Measurements from ENCODE around the gene SCNN1A. TPM values are rescaled to one million over a fixed set of nuclear protein-coding genes. Genes with fewer than 3 reads are reported as not detected.

The SCNN1A gene
- total RNA-seq, 1 donor from 2014 or later = 20.3 TPM

GRCh38 chr12:6418796-6419195 is 43.4 kb upstream of the SCNN1A start:
- Mint-ChIP-seq H3K27me3 (ENCODE audit: low read depth) (no peaks in the 10 kb centered on the region), H3K9me3 (peaks cover 9% of the 10 kb centered on the region), H3K4me1 (no peaks in the 10 kb centered on the region), H3K4me3 (no peak overlapping the region), H3K27ac (no peak overlapping the region), H3K36me3 (peaks cover 5% of the 10 kb centered on the region)
- DNase-seq (ENCODE audit: low spot score in 2 of 2, unreplicated experiment in 2 of 2) = no peak
- no peak for TF ChIP-seq CTCF (IDR thresholded peaks at IDR 0.05; ENCODE audit: unreplicated experiment)

GRCh38 chr12:6416596-6416995 is 41.2 kb upstream of the SCNN1A start:
- Mint-ChIP-seq H3K36me3 (peaks cover 7% of the 10 kb centered on the region), H3K27me3 (ENCODE audit: low read depth) (no peaks in the 10 kb centered on the region), H3K9me3 (peaks cover 9% of the 10 kb centered on the region), H3K4me1 (no peaks in the 10 kb centered on the region), H3K27ac (no peak overlapping the region), H3K4me3 (no peak overlapping the region)
- DNase-seq (ENCODE audit: low spot score in 2 of 2, unreplicated experiment in 2 of 2) = no peak
- no peak for TF ChIP-seq CTCF (IDR thresholded peaks at IDR 0.05; ENCODE audit: unreplicated experiment)

GRCh38 chr12:6407236-6407954 is 32.0 kb upstream of the SCNN1A start:
- no peak overlapping the region for H3K4me3 Mint-ChIP-seq
- no peak overlapping the region for H3K27ac Mint-ChIP-seq
- H3K9me3 Mint-ChIP-seq = peaks cover 17% of the 10 kb centered on the region
- DNase-seq (ENCODE audit: low spot score in 2 of 2, unreplicated experiment in 2 of 2) = no peak
- H3K4me1 Mint-ChIP-seq = no peaks in the 10 kb centered on the region
- H3K27me3 Mint-ChIP-seq (ENCODE audit: low read depth) = no peaks in the 10 kb centered on the region
- H3K36me3 Mint-ChIP-seq = peaks cover 14% of the 10 kb centered on the region
- TF ChIP-seq CTCF (IDR thresholded peaks at IDR 0.05; ENCODE audit: unreplicated experiment) = no peak

- peaks cover 12% of the 10 kb centered on the region for H3K36me3 Mint-ChIP-seq
- no peak for DNase-seq (ENCODE audit: low spot score in 2 of 2, unreplicated experiment in 2 of 2)
- H3K4me3 Mint-ChIP-seq = no peak overlapping the region
- peaks cover 17% of the 10 kb centered on the region for H3K9me3 Mint-ChIP-seq
- no peaks in the 10 kb centered on the region for H3K4me1 Mint-ChIP-seq
- no peak for TF ChIP-seq CTCF (IDR thresholded peaks at IDR 0.05; ENCODE audit: unreplicated experiment)
- H3K27ac Mint-ChIP-seq = no peak overlapping the region
- no peaks in the 10 kb centered on the region for H3K27me3 Mint-ChIP-seq (ENCODE audit: low read depth)
These were observed 30.6 kb upstream of the SCNN1A start for GRCh38 chr12:6405963-6406362.

- Mint-ChIP-seq H3K9me3 (peaks cover 5% of the 10 kb centered on the region), H3K4me1 (no peaks in the 10 kb centered on the region), H3K36me3 (peaks cover 5% of the 10 kb centered on the region), H3K27me3 (ENCODE audit: low read depth) (no peaks in the 10 kb centered on the region), H3K4me3 (no peak overlapping the region), H3K27ac (no peak overlapping the region)
- no peak for DNase-seq (ENCODE audit: low spot score in 2 of 2, unreplicated experiment in 2 of 2)
- TF ChIP-seq CTCF (IDR thresholded peaks at IDR 0.05; ENCODE audit: unreplicated experiment) = no peak
These were observed 29.0 kb upstream of the SCNN1A start for GRCh38 chr12:6404390-6404789.

Measured in mesothelial cell of epicardium (in vitro differentiated cells).